ENCODE results near the gene IRAK2.

Gene IRAK2

GRCh38 chr3:10286596-10287295 is 122.0 kb downstream of the IRAK2 start:
- peak overlapping the region; percentile 35 for H3K27ac ChIP-seq
- no peaks in the 10 kb centered on the region for H3K9me3 ChIP-seq
- H3K4me1 ChIP-seq (ENCODE audit: control insufficient read depth in 1 of 2, insufficient read depth in 1 of 2, low read depth in 1 of 2, low read length in 1 of 2): peaks cover 6 to 8% of the 10 kb centered on the region in 2 experiments
- no peaks in the 10 kb centered on the region for H3K27me3 ChIP-seq
- peaks cover 82% of the 10 kb centered on the region for H3K36me3 ChIP-seq
- H3K4me3 ChIP-seq (ENCODE audit: low read depth in 1 of 2, low read length in 1 of 2): no peak overlapping the region
- TF ChIP-seq CTCF (IDR thresholded peaks at IDR 0.05): no peak

- H3K4me1 ChIP-seq (ENCODE audit: control insufficient read depth in 1 of 2, insufficient read depth in 1 of 2, low read depth in 1 of 2, low read length in 1 of 2): peaks cover 19 to 21% of the 10 kb centered on the region in 2 experiments
- H3K27me3 ChIP-seq: no peaks in the 10 kb centered on the region
- no peaks in the 10 kb centered on the region for H3K9me3 ChIP-seq
- peaks cover 78% of the 10 kb centered on the region for H3K36me3 ChIP-seq
- H3K4me3 ChIP-seq (ENCODE audit: low read depth in 1 of 2, low read length in 1 of 2): no peak overlapping the region
- no peak overlapping the region for H3K27ac ChIP-seq
- no peak for TF ChIP-seq CTCF (IDR thresholded peaks at IDR 0.05)
Observed at GRCh38 chr3:10287936-10288574, 123.3 kb downstream of the IRAK2 start.

- no peaks in the 10 kb centered on the region for H3K9me3 ChIP-seq
Observed at GRCh38 chr3:10288575-10288960, 123.8 kb downstream of the IRAK2 start.

GRCh38 chr3:10289077-10289476 is 124.4 kb downstream of the IRAK2 start:
- peaks cover 29 to 31% of the 10 kb centered on the region in 2 experiments for H3K4me1 ChIP-seq (ENCODE audit: control insufficient read depth in 1 of 2, insufficient read depth in 1 of 2, low read depth in 1 of 2, low read length in 1 of 2)
- H3K27me3 ChIP-seq: no peaks in the 10 kb centered on the region
- no peak overlapping the region for H3K27ac ChIP-seq
- H3K9me3 ChIP-seq: no peaks in the 10 kb centered on the region
- TF ChIP-seq CTCF (IDR thresholded peaks at IDR 0.05): no peak
- no peak overlapping the region for H3K4me3 ChIP-seq (ENCODE audit: low read depth in 1 of 2, low read length in 1 of 2)
- peaks cover 67% of the 10 kb centered on the region for H3K36me3 ChIP-seq

More at GRCh38 chr3:10288575-10288960, 123.8 kb downstream of the IRAK2 start:
- peaks cover 73% of the 10 kb centered on the region for H3K36me3 ChIP-seq
- no peak overlapping the region for H3K4me3 ChIP-seq (ENCODE audit: low read depth in 1 of 2, low read length in 1 of 2)
- no peak overlapping the region for H3K27ac ChIP-seq
- TF ChIP-seq CTCF (IDR thresholded peaks at IDR 0.05): no peak
- peaks cover 24 to 26% of the 10 kb centered on the region in 2 experiments for H3K4me1 ChIP-seq (ENCODE audit: control insufficient read depth in 1 of 2, insufficient read depth in 1 of 2, low read depth in 1 of 2, low read length in 1 of 2)
- no peaks in the 10 kb centered on the region for H3K27me3 ChIP-seq

- H3K27ac ChIP-seq: peak overlapping the region; percentile 96
- H3K4me3 ChIP-seq (ENCODE audit: low read depth in 1 of 2, low read length in 1 of 2): no peak overlapping the region
- no peak for TF ChIP-seq CTCF (IDR thresholded peaks at IDR 0.05)
Observed at GRCh38 chr3:10289787-10290355, 125.2 kb downstream of the IRAK2 start.

More at GRCh38 chr3:10289787-10290355, 125.2 kb downstream of the IRAK2 start:
- peaks cover 36 to 38% of the 10 kb centered on the region in 2 experiments for H3K4me1 ChIP-seq (ENCODE audit: control insufficient read depth in 1 of 2, insufficient read depth in 1 of 2, low read depth in 1 of 2, low read length in 1 of 2)
- peaks cover 62% of the 10 kb centered on the region for H3K36me3 ChIP-seq
- no peaks in the 10 kb centered on the region for H3K27me3 ChIP-seq
- no peaks in the 10 kb centered on the region for H3K9me3 ChIP-seq
